IPS DF 4.7 (cell line): Measurements from ENCODE around the gene ASAP3.

Experiments
- DNase-seq: peaks from one replicate; pipeline ENCODE4 v3.0.0-alpha.2; 2013; ENCODE audit warnings: low spot score; ENCODE audit errors: extremely low read depth

Gene ASAP3

GRCh38 chr1:23483321-23484252 lies at the start of gene ASAP3:
Gene ASAP3 (minus strand): TSS chr1:23484179. CDS start chr1:23484133, 46 bp downstream.
- no peak for DNase-seq

GRCh38 chr1:23533246-23534023 lies 49.5 kb upstream of the ASAP3 start:
- DNase-seq: no peak

- no peak for DNase-seq
Observed at GRCh38 chr1:23531562-23532094, 47.6 kb upstream of the ASAP3 start.

- no peak for DNase-seq
Observed at GRCh38 chr1:23530747-23531561, 47.0 kb upstream of the ASAP3 start, which contains the start of gene E2F2. Gene E2F2 (minus strand): TSS chr1:23531233. CDS start chr1:23530793, 440 bp downstream.

GRCh38 chr1:23530087-23530746 lies 46.2 kb upstream of the ASAP3 start:
- DNase-seq: no peak

GRCh38 chr1:23529146-23530086 lies 45.4 kb upstream of the ASAP3 start:
- no peak for DNase-seq

- DNase-seq: no peak
Observed at GRCh38 chr1:23528250-23528978, 44.4 kb upstream of the ASAP3 start.

- no peak for DNase-seq
Observed at GRCh38 chr1:23527900-23528249, 43.9 kb upstream of the ASAP3 start.

- DNase-seq: no peak
Observed at GRCh38 chr1:23527366-23527765, 43.4 kb upstream of the ASAP3 start.

GRCh38 chr1:23526329-23527041 lies 42.5 kb upstream of the ASAP3 start:
- DNase-seq: no peak

GRCh38 chr1:23525558-23526250 lies 41.7 kb upstream of the ASAP3 start:
- DNase-seq: no peak

GRCh38 chr1:23524716-23525401 lies 40.9 kb upstream of the ASAP3 start:
- no peak for DNase-seq

GRCh38 chr1:23524163-23524562 lies 40.2 kb upstream of the ASAP3 start:
- DNase-seq: no peak

- DNase-seq: no peak
Observed at GRCh38 chr1:23522244-23522982, 38.4 kb upstream of the ASAP3 start.

- no peak for DNase-seq
Observed at GRCh38 chr1:23521588-23521987, 37.6 kb upstream of the ASAP3 start.

- DNase-seq: no peak
Observed at GRCh38 chr1:23517581-23517980, 33.6 kb upstream of the ASAP3 start.
